ENCODE measurements around the gene PPP1R12C.
A peak's percentile ranks its signal among the peaks of the same experiment; 100 is the strongest.
"Not testable (repeated sequence)": the region's sequence is repeated elsewhere in the genome, so short reads cannot be mapped to it uniquely, and the experiment has no call there.

The PPP1R12C gene

DNA sequence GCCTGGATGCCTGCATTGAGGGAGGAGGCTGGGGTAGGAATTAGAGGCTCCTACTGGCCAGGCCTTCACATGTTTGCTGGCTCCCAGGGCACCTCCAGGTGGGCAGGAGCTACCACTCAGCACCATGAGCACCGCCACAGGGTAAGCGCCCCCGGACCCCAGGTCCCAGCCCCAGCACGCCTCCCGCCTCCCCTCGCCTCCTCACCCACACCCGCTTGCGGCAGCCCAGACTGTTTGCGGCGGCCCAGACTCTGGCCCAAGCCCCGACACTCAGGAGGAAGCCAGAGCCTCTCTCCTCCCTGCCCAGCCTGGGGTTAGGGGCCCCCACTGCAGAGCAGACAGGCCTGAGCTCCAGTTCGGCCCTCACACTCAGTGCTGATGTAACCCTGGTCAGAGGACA lies 41.1 kb downstream of the PPP1R12C start:
- no peak for DNase-seq (ENCODE audit: low read depth in 2 of 3, low spot score in 2 of 3)

DNA sequence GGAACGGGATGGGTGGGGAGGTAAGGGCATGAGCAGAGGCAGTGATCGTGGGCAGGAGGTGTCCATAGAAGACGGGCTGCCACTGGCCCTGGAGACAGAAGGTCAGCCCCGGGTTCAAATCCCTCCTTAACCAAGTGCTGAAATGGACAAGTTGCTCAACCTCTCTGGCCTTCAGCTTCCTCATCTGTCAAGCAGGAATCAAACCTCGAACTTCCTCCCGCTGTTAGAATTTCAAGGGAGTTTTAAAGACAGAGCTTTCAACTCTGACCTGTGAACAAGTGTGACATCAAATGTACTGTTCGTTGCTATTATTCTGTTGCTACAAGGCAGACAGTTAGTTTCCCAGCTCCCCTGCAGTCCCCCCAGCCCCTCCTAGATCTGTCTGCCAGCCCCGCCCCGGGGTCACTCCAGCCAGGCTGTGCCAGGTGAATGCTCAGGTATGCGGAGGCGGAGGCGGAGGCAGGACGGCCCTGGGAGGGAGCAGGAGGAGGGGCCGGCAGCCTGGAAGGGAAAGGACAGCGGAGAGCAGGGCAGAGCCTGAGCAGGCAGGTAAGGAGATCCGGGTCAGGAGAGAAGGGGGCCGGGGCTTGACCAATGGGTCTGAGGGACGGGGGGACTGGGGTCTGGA lies 42.0 kb downstream of the PPP1R12C start, which contains the start of gene EPS8L1:
Gene EPS8L1 (plus strand): TSS at position 499 of the 628 bp plus-strand sequence. CDS start 576 bp downstream, outside the sequence.
- no peak for DNase-seq (ENCODE audit: low read depth in 2 of 3, low spot score in 2 of 3)

GRCh38 chr19:55071913-55072312 lies 45.5 kb downstream of the PPP1R12C start:
- DNase-seq (ENCODE audit: low read depth in 2 of 3, low spot score in 2 of 3): no peak

GRCh38 chr19:55071129-55071502 lies 46.3 kb downstream of the PPP1R12C start:
- no peak for DNase-seq (ENCODE audit: low read depth in 2 of 3, low spot score in 2 of 3)

GRCh38 chr19:55070466-55071128 lies 46.8 kb downstream of the PPP1R12C start:
- DNase-seq (ENCODE audit: low read depth in 2 of 3, low spot score in 2 of 3): no peak

- no peak for DNase-seq (ENCODE audit: low read depth in 2 of 3, low spot score in 2 of 3)
Measured at GRCh38 chr19:55069865-55070197, 47.6 kb downstream of the PPP1R12C start.

GRCh38 chr19:55068950-55069864 lies 48.2 kb downstream of the PPP1R12C start:
- no peak for DNase-seq (ENCODE audit: low read depth in 2 of 3, low spot score in 2 of 3)

DNA sequence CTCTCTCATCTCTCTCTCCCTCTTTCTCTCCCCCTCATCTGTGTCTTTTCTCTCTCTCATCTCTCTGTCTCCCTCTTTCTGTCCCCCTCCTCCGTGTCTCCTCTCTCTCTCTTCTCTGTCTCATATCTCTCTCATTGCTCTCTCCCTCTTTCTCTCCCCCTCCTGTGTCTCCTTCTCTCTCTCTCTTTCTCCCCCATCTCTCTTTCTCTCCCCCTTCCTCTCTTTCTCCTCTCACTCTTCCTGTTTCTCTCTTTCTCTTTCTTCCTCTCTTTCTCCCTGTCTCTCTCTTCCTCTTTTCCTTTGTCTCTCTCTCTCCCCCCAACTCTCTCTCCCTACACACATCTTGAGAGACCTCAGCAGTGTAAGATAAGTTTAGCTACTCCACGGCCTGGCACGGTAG lies 49.6 kb downstream of the PPP1R12C start:
- DNase-seq (ENCODE audit: low read depth in 2 of 3, low spot score in 2 of 3): no peak

DNA sequence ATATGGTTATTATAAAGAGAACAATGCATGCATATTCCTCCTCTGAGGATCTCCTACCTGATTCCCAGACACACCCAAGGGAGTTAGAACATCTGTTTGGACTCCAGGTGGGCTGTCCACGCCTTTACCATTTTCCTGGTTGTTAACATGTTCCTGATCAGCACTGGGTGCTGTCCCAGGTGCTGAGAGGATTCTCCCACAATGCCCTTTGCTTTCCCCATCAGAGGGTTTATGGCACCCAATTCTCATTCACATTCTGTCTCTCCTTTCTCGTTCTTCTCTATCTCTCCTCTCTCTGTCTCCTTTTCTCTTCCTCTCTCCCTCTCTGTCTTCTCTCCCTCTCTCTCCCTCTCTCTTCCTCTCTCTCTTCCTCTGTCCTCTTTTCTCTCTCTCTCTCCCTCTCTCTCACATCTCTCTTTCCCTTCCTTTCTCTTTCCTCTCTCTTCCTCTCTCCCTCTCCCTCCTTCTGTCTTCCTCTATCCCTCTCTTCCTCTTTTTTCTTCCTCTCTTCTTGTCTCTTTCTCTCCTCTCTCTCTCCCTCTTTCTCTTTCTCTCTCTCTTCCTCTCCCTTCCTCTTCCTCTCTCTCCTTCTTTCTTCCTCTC lies 51.2 kb downstream of the PPP1R12C start:
- DNase-seq (ENCODE audit: low read depth in 2 of 3, low spot score in 2 of 3): no peak

DNA sequence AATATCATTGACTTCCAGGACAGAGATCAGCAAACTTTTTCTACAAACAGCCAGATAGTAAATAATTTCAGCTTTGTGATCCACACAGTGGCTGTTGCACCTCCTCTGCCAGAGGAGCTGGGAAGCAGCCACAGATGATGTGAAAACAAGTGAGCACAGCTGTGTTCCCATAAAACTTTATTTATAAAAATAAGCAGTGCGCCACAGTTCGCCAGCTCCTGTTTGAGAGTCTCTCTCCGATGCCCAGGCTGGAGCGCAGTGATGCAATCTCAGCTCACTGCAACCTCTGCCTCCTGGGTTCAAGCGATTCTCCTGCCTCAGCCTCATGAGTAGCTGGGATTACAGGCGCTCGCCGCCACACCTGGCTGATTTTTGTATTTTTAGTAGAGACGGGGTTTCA lies 51.9 kb downstream of the PPP1R12C start:
- DNase-seq (ENCODE audit: low read depth in 2 of 3, low spot score in 2 of 3): not testable (repeated sequence)

- DNase-seq (ENCODE audit: low read depth in 2 of 3, low spot score in 2 of 3): no peak
Measured at GRCh38 chr19:55063492-55063843, 54.0 kb downstream of the PPP1R12C start.

GRCh38 chr19:55062735-55063491 lies 54.5 kb downstream of the PPP1R12C start, which contains the start of gene RDH13:
TSS of gene RDH13 (minus strand) at chr19:55063148. CDS start at chr19:55063032, 116 bp downstream.
- peak; percentile 94 to 99 (median 99) for DNase-seq (ENCODE audit: low read depth in 2 of 3, low spot score in 2 of 3)

DNA sequence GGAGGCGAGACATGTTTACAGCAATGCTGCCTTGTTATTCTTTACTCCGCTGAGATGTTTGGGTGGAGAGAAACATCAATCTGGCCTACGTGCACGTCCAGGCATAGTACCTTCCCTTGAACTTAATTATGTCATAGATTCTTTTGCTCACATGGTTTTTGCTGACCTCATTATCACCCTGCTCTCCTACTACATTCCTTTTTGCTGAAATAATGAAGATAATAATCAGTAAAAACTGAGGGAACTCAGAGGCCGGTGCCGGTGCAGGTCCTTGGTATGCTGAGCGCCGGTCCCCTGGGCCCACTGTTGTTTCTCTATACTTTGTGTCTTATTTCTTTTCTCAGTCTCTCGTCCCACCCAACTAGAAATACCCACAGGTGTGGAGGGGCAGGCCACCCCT lies 57.1 kb downstream of the PPP1R12C start:
- not testable (repeated sequence) for DNase-seq (ENCODE audit: low read depth in 2 of 3, low spot score in 2 of 3)

GRCh38 chr19:55058781-55059610 lies 58.4 kb downstream of the PPP1R12C start:
- DNase-seq (ENCODE audit: low read depth in 2 of 3, low spot score in 2 of 3): no peak

- DNase-seq (ENCODE audit: low read depth in 2 of 3, low spot score in 2 of 3): no peak
Measured at GRCh38 chr19:55056827-55057226, 60.6 kb downstream of the PPP1R12C start.

GRCh38 chr19:55053735-55054134 lies 63.7 kb downstream of the PPP1R12C start:
- no peak for DNase-seq (ENCODE audit: low read depth in 2 of 3, low spot score in 2 of 3)

- DNase-seq (ENCODE audit: low read depth in 2 of 3, low spot score in 2 of 3): no peak
Measured at GRCh38 chr19:55050749-55051532, 66.5 kb downstream of the PPP1R12C start.

DNA sequence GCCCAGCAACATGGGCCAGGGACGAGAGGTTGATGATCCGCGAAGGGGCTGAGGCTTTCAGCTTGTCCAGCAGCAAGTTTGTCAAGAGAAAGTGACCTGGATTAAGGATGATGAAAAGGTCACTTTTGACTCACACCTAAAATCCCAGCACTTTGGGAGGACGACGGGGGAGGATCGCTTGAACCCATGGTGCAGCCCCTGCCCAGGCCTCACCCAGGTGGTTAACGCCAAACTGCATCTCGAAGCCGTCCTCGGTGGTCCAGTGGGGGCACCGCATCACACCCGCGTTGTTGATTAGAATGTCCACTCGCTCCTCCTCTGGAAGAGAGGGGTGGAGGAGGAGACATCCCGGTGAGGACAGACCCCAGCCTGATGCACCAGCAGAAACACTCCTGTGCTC lies 69.0 kb downstream of the PPP1R12C start:
- DNase-seq (ENCODE audit: low read depth in 2 of 3, low spot score in 2 of 3): no peak

DNA sequence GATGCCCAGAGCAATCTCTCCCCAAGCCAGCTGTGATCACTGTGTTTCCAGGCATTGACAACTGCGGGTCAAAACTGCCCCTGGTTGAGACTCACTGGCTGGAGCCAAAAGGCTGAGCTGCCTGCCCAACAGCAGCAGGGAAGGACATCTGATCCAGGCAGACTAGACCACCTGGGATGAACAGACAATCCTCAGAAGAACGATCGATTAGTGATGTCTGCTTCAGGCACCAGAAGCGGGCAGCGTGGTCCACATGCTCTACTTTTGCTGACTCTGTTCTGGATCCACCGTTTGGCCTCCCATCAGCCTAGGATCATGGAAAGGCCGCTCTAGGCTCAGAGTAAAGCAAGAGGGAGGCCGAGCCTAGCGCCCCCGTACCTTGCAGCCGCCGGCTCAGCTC lies 69.5 kb downstream of the PPP1R12C start:
- DNase-seq (ENCODE audit: low read depth in 2 of 3, low spot score in 2 of 3): no peak
